Measurements from ENCODE around the gene NRL. TPM values are rescaled to one million over a fixed set of nuclear protein-coding genes. Genes with fewer than 3 reads are reported as not detected.

Gene NRL
- total RNA-seq, 1 experiment from 2014 or later: 2.3 TPM

- Histone ChIP-seq H3K27me3 (ENCODE audit: insufficient read depth, low read depth) (no peaks in the 10 kb centered on the region), H3K4me2 (no peak overlapping the region), H3K27ac (no peak overlapping the region), H3K79me2 (ENCODE audit: low read depth) (no peaks in the 10 kb centered on the region), H3K36me3 (ENCODE audit: low read depth) (no peaks in the 10 kb centered on the region), H4K20me1 (ENCODE audit: insufficient read depth) (no peaks in the 10 kb centered on the region), H3K9me3 (ENCODE audit: insufficient read depth, low read depth) (no peaks in the 10 kb centered on the region), H3F3A (ENCODE audit: insufficient read depth, low read depth) (no peaks in the 10 kb centered on the region), H3K9me2 (ENCODE audit: insufficient read depth) (no peaks in the 10 kb centered on the region), H3K4me1 (replicated peaks; ENCODE audit: insufficient read depth) (peaks cover 10% of the 10 kb centered on the region; the same call in 1 of the 2 replicates), H2AFZ (no peak overlapping the region), H3K4me3 (no peak overlapping the region)
- intact Hi-C loops (cut with micrococcal nuclease; ENCODE audit: unreplicated experiment): no loop called here
- no peak for TF ChIP-seq EZH2 (IDR thresholded peaks at IDR 0.05; ENCODE audit: low read depth)
- TF ChIP-seq CTCF (conservative IDR thresholded peaks at IDR 0.05): no peak
- no peak for DNase-seq
- BruUV-seq (replicated peaks): no TSS peak
- ChIA-PET CTCF (no interaction called here), POLR2A (ENCODE audit: unreplicated experiment) (no interaction called here)
Observed at GRCh38 chr14:24082411-24083080, 32.2 kb downstream of the NRL start.

GRCh38 chr14:24081739-24082211 is 33.0 kb downstream of the NRL start:
- H3K27ac ChIP-seq: no peak overlapping the region
- no peaks in the 10 kb centered on the region for H3K79me2 ChIP-seq (ENCODE audit: low read depth)
- H3K36me3 ChIP-seq (ENCODE audit: low read depth): no peaks in the 10 kb centered on the region
- no peak for TF ChIP-seq CTCF (conservative IDR thresholded peaks at IDR 0.05)
- TF ChIP-seq EZH2 (IDR thresholded peaks at IDR 0.05; ENCODE audit: low read depth): no peak
- peak overlapping the region; percentile 77 for H3K4me2 ChIP-seq
- intact Hi-C loops (cut with micrococcal nuclease; ENCODE audit: unreplicated experiment): no loop called here
- peak overlapping the region; percentile 68; the same call in 1 of the 2 replicates for H2AFZ ChIP-seq
- ChIA-PET CTCF (interaction anchor here (0.6 kb wide), 1 partner anchor 12 kb away, joined by 5 read pairs; no protein-coding TSS in a partner anchor), POLR2A (ENCODE audit: unreplicated experiment) (no interaction called here)
- H3K9me2 ChIP-seq (ENCODE audit: insufficient read depth): no peaks in the 10 kb centered on the region
- no peaks in the 10 kb centered on the region for H3K9me3 ChIP-seq (ENCODE audit: insufficient read depth, low read depth)
- H3F3A ChIP-seq (ENCODE audit: insufficient read depth, low read depth): no peaks in the 10 kb centered on the region
- no peaks in the 10 kb centered on the region for H4K20me1 ChIP-seq (ENCODE audit: insufficient read depth)
- H3K4me1 ChIP-seq (replicated peaks; ENCODE audit: insufficient read depth): peaks cover 10% of the 10 kb centered on the region; the same call in 1 of the 2 replicates
- H3K4me3 ChIP-seq: peak overlapping the region; percentile 68; the same call in 1 of the 2 replicates
- no peak for DNase-seq
- H3K27me3 ChIP-seq (ENCODE audit: insufficient read depth, low read depth): no peaks in the 10 kb centered on the region
- TSS peak; percentile 71 for BruUV-seq (replicated peaks)

GRCh38 chr14:24080888-24081738 is 33.6 kb downstream of the NRL start:
- H3K27ac ChIP-seq: no peak overlapping the region
- peak overlapping the region; percentile 68 for H3K4me3 ChIP-seq
- peak in 1 of 2 experiments; percentile 63 for DNase-seq
- no peaks in the 10 kb centered on the region for H3K9me3 ChIP-seq (ENCODE audit: insufficient read depth, low read depth)
- no peaks in the 10 kb centered on the region for H3K9me2 ChIP-seq (ENCODE audit: insufficient read depth)
- no peaks in the 10 kb centered on the region for H3F3A ChIP-seq (ENCODE audit: insufficient read depth, low read depth)
- no peaks in the 10 kb centered on the region for H4K20me1 ChIP-seq (ENCODE audit: insufficient read depth)
- no peaks in the 10 kb centered on the region for H3K79me2 ChIP-seq (ENCODE audit: low read depth)
- CTCF ChIA-PET: interaction anchor here (0.6 to 1.0 kb wide), 3 partner anchors 13 to 28 kb away, joined by 3 to 5 read pairs (median 3); no protein-coding TSS in a partner anchor
- BruUV-seq (replicated peaks): no TSS peak
- POLR2A ChIA-PET (ENCODE audit: unreplicated experiment): interaction anchor here (0.6 kb wide), 1 partner anchor 161 kb away, joined by 3 read pairs; the partner anchor contains the start of gene TINF2
- peaks cover 10% of the 10 kb centered on the region; the same call in 1 of the 2 replicates for H3K4me1 ChIP-seq (replicated peaks; ENCODE audit: insufficient read depth)
- intact Hi-C loops (cut with micrococcal nuclease; ENCODE audit: unreplicated experiment): no loop called here
- TF ChIP-seq CTCF (conservative IDR thresholded peaks at IDR 0.05) (no peak), EZH2 (IDR thresholded peaks at IDR 0.05; ENCODE audit: low read depth) (no peak)
- peak overlapping the region; percentile 68; the same call in 1 of the 2 replicates for H2AFZ ChIP-seq
- no peaks in the 10 kb centered on the region for H3K36me3 ChIP-seq (ENCODE audit: low read depth)
- H3K4me2 ChIP-seq: peak overlapping the region; percentile 77
- no peaks in the 10 kb centered on the region for H3K27me3 ChIP-seq (ENCODE audit: insufficient read depth, low read depth)

All from PC-9 (cell line).